ENCODE measurements around the gene DGKB. TPM values are rescaled to one million over a fixed set of nuclear protein-coding genes. Genes with fewer than 3 reads are reported as not detected.
A peak's percentile ranks its signal among the peaks of the same experiment; 100 is the strongest.

The DGKB gene
- polyA plus RNA-seq, 6 donors from 2014 or later: not detected

DNA sequence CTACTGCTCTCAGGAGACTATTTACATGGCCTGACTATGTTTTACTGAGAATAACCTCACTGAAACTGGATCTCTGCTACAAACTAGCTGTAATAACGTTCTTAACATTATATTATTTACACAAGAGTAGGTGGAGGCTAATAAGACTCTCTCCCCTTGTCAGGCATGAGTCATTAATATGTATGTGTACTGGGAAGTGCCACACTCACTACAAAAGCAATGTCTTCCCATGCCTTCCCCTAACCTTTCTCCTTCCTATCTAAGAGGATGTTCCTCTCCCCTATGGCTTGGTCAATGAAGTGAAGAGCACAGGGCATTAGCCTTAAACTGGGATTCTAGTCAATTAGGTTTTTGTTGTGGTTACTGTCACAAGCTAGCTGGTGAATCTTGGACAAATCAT, 147.9 kb downstream of the DGKB start:
- no peak for DNase-seq
- no peaks in the 10 kb centered on the region for H3K27me3 Mint-ChIP-seq
- no peak overlapping the region for H3K4me3 Mint-ChIP-seq
- H3K9me3 Mint-ChIP-seq: peaks cover 0 to 4% (median 0%) of the 10 kb centered on the region in 7 donors
- no peak overlapping the region for H3K27ac Mint-ChIP-seq
- H3K4me1 Mint-ChIP-seq: no peaks in the 10 kb centered on the region
- no peaks in the 10 kb centered on the region for H3K36me3 Mint-ChIP-seq
- ATAC-seq (ENCODE audit: low read depth in 2 of 2): no peak

GRCh38 chr7:14752301-14752700, 150.2 kb downstream of the DGKB start:
- Mint-ChIP-seq H3K9me3 (peaks cover 0 to 4% (median under 1%) of the 10 kb centered on the region in 7 donors), H3K4me3 (no peak overlapping the region), H3K36me3 (no peaks in the 10 kb centered on the region), H3K4me1 (no peaks in the 10 kb centered on the region), H3K27me3 (no peaks in the 10 kb centered on the region), H3K27ac (no peak overlapping the region)
- DNase-seq (no peak), ATAC-seq (ENCODE audit: low read depth in 2 of 2) (no peak)

GRCh38 chr7:14751461-14751860, 151.1 kb downstream of the DGKB start:
- no peaks in the 10 kb centered on the region for H3K4me1 Mint-ChIP-seq
- no peaks in the 10 kb centered on the region for H3K27me3 Mint-ChIP-seq
- H3K27ac Mint-ChIP-seq: no peak overlapping the region
- ATAC-seq (ENCODE audit: low read depth in 2 of 2): no peak
- peaks cover 0 to 6% (median 2%) of the 10 kb centered on the region in 7 donors for H3K9me3 Mint-ChIP-seq
- no peak overlapping the region for H3K4me3 Mint-ChIP-seq
- H3K36me3 Mint-ChIP-seq: no peaks in the 10 kb centered on the region
- no peak for DNase-seq

GRCh38 chr7:14748461-14748860, 154.1 kb downstream of the DGKB start:
- H3K4me1 Mint-ChIP-seq: no peaks in the 10 kb centered on the region
- H3K27ac Mint-ChIP-seq: no peak overlapping the region
- H3K9me3 Mint-ChIP-seq: peaks cover 3 to 29% (median 9%) of the 10 kb centered on the region in 7 donors
- H3K27me3 Mint-ChIP-seq: no peaks in the 10 kb centered on the region
- no peak overlapping the region for H3K4me3 Mint-ChIP-seq
- H3K36me3 Mint-ChIP-seq: no peaks in the 10 kb centered on the region
- DNase-seq (no peak), ATAC-seq (ENCODE audit: low read depth in 2 of 2) (no peak)

GRCh38 chr7:14747701-14748100, 154.8 kb downstream of the DGKB start:
- Mint-ChIP-seq H3K4me3 (no peak overlapping the region), H3K27ac (no peak overlapping the region), H3K4me1 (no peaks in the 10 kb centered on the region), H3K27me3 (no peaks in the 10 kb centered on the region), H3K9me3 (peaks cover 3 to 36% (median 17%) of the 10 kb centered on the region in 7 donors), H3K36me3 (no peaks in the 10 kb centered on the region)
- ATAC-seq (ENCODE audit: low read depth in 2 of 2) (no peak), DNase-seq (no peak)

DNA sequence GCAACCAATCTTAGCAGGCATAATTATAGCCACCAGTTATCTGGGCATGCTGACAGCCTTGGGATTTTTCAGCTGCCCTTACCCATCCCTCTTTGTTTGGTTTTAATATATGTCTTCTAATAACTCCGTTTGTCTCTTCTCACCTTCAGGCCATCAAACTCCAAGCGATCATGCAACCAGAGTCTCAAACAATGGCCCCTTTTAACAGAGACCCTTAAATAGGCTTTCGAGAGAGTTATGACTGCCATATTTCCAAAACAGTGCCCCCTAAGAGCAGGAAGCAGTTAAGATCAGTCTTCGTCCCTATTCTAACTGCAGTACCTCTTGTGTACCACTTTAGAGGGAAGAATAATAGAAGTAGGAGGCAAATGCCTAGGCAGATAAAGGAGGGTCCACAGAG, 157.5 kb downstream of the DGKB start:
- Mint-ChIP-seq H3K9me3 (peaks cover 7 to 54% (median 23%) of the 10 kb centered on the region in 7 donors), H3K36me3 (no peaks in the 10 kb centered on the region), H3K4me3 (no peak overlapping the region), H3K4me1 (no peaks in the 10 kb centered on the region), H3K27me3 (no peaks in the 10 kb centered on the region), H3K27ac (no peak overlapping the region)
- DNase-seq: no peak
- no peak for ATAC-seq (ENCODE audit: low read depth in 2 of 2)

GRCh38 chr7:14740606-14741005, 161.9 kb downstream of the DGKB start:
- Mint-ChIP-seq H3K4me1 (no peaks in the 10 kb centered on the region), H3K9me3 (peaks cover 8 to 55% (median 20%) of the 10 kb centered on the region in 7 donors), H3K27me3 (no peaks in the 10 kb centered on the region), H3K36me3 (no peaks in the 10 kb centered on the region), H3K4me3 (no peak overlapping the region), H3K27ac (no peak overlapping the region)
- DNase-seq (no peak), ATAC-seq (ENCODE audit: low read depth in 2 of 2) (no peak)

DNA sequence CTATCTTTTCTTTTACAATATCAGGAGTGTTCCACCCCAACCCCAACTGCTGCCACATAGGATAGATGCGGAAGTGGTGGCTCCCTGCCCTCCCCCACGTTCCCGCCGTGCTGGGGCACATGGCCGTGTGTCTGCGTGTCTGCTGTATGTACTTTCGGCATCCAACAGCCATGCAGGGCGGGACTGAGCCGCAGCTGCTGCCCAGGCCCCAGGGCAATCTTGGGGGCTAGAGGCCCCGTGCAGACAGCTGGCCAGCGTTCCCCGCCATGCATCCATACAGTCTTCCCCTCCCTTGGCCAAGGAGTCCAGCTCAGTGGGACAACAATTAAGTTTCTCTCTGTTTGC, 162.7 kb downstream of the DGKB start:
- no peaks in the 10 kb centered on the region for H3K27me3 Mint-ChIP-seq
- no peak for ATAC-seq (ENCODE audit: low read depth in 2 of 2)
- H3K27ac Mint-ChIP-seq: peak overlapping the region in 1 of 6 donors; percentile 48
- H3K36me3 Mint-ChIP-seq: no peaks in the 10 kb centered on the region
- H3K4me3 Mint-ChIP-seq: no peak overlapping the region
- H3K4me1 Mint-ChIP-seq: no peaks in the 10 kb centered on the region
- peaks cover 8 to 47% (median 16%) of the 10 kb centered on the region in 7 donors for H3K9me3 Mint-ChIP-seq
- DNase-seq: no peak

DNA sequence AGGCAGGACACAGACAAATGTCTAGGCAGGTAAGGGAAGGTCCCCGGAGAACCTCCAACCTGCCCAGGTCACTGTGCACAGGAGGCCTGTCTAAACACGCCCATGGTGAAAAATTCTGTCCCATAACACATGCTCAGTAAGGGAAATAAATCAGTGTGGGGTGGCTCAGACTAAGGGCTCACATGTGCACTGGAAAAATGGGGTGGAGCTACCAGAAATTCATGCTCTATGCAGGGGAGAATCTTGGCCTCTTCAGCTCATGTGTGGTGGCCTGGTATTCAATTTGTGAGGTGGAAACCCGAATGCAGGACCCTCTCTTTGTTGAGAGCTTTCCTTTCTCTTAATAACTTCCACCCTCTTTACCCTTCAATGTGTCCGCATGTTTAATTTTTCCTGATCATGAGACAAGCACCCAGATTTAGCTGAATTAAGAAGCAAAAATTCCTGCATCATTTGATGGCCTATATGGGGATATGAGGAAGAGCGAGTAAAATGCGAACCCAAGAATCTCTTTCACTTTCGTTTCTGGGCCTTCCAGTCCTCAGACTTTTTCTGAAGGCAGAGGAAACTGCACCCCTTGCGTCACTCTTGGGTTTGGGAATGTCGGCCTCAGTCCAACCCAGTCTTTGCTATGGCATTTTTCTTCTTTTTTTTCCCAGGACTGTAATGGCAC, 163.2 kb downstream of the DGKB start:
- H3K27ac Mint-ChIP-seq: no peak overlapping the region

GRCh38 chr7:14738086-14738485, 164.5 kb downstream of the DGKB start:
- H3K27me3 Mint-ChIP-seq: no peaks in the 10 kb centered on the region
- ATAC-seq (ENCODE audit: low read depth in 2 of 2) (no peak), DNase-seq (no peak)
- no peaks in the 10 kb centered on the region for H3K4me1 Mint-ChIP-seq
- H3K4me3 Mint-ChIP-seq: no peak overlapping the region
- peaks cover 4 to 32% (median 10%) of the 10 kb centered on the region in 7 donors for H3K9me3 Mint-ChIP-seq
- no peak overlapping the region for H3K27ac Mint-ChIP-seq
- no peaks in the 10 kb centered on the region for H3K36me3 Mint-ChIP-seq

More for the DNA sequence above, 163.2 kb downstream of the DGKB start:
- peaks cover 8 to 45% (median 15%) of the 10 kb centered on the region in 7 donors for H3K9me3 Mint-ChIP-seq
- H3K4me1 Mint-ChIP-seq: no peaks in the 10 kb centered on the region
- no peak overlapping the region for H3K4me3 Mint-ChIP-seq
- DNase-seq: no peak
- no peaks in the 10 kb centered on the region for H3K36me3 Mint-ChIP-seq
- H3K27me3 Mint-ChIP-seq: no peaks in the 10 kb centered on the region
- no peak for ATAC-seq (ENCODE audit: low read depth in 2 of 2)

GRCh38 chr7:14734839-14735321, 167.7 kb downstream of the DGKB start:
- H3K9me3 Mint-ChIP-seq: peaks cover 0 to 10% (median 5%) of the 10 kb centered on the region in 7 donors
- H3K4me1 Mint-ChIP-seq: no peaks in the 10 kb centered on the region
- no peaks in the 10 kb centered on the region for H3K36me3 Mint-ChIP-seq
- H3K27me3 Mint-ChIP-seq: no peaks in the 10 kb centered on the region
- no peak for DNase-seq
- ATAC-seq (ENCODE audit: low read depth in 2 of 2): no peak
- H3K4me3 Mint-ChIP-seq: no peak overlapping the region
- no peak overlapping the region for H3K27ac Mint-ChIP-seq

DNA sequence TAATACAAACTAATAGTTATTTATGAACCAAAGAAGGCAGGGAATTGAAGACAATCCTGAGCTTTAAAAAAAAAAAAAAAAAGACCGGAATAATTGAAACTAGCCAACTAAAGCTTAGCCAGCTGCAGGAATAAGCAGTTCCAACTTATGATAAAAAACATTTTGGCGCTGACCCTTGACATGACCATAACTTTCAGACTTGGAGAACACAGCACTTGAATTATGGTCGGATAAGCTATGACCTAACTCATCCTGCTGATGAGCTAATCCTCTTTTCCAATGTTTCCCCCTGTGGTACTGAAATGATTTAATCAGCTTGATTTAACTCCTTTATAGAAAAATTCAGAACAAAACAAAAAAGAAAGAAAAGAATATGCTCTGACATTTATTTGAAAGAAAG, 181.8 kb downstream of the DGKB start:
- Mint-ChIP-seq H3K27ac (no peak overlapping the region), H3K9me3 (no peaks in the 10 kb centered on the region), H3K4me1 (no peaks in the 10 kb centered on the region), H3K36me3 (no peaks in the 10 kb centered on the region), H3K4me3 (no peak overlapping the region), H3K27me3 (no peaks in the 10 kb centered on the region)
- ATAC-seq (ENCODE audit: low read depth in 2 of 2): no peak
- no peak for DNase-seq

GRCh38 chr7:14717816-14718215, 184.7 kb downstream of the DGKB start:
- H3K36me3 Mint-ChIP-seq: no peaks in the 10 kb centered on the region
- no peaks in the 10 kb centered on the region for H3K9me3 Mint-ChIP-seq
- H3K27ac Mint-ChIP-seq: no peak overlapping the region
- no peak overlapping the region for H3K4me3 Mint-ChIP-seq
- DNase-seq: no peak
- no peaks in the 10 kb centered on the region for H3K4me1 Mint-ChIP-seq
- ATAC-seq (ENCODE audit: low read depth in 2 of 2): no peak
- H3K27me3 Mint-ChIP-seq: no peaks in the 10 kb centered on the region

- H3K27ac Mint-ChIP-seq: no peak overlapping the region
- no peaks in the 10 kb centered on the region for H3K9me3 Mint-ChIP-seq
- H3K36me3 Mint-ChIP-seq: no peaks in the 10 kb centered on the region
- no peaks in the 10 kb centered on the region for H3K27me3 Mint-ChIP-seq
- no peak overlapping the region for H3K4me3 Mint-ChIP-seq
- DNase-seq: no peak
- H3K4me1 Mint-ChIP-seq: no peaks in the 10 kb centered on the region
- no peak for ATAC-seq (ENCODE audit: low read depth in 2 of 2)
These were observed 185.4 kb downstream of the DGKB start for GRCh38 chr7:14717169-14717568.
